IPS DF 4.7 (cell line): ENCODE measurements around the gene RPL12.

ENCODE experiments used
- DNase-seq: peaks from one replicate; pipeline ENCODE4 v3.0.0-alpha.2; 2013; ENCODE audit warnings: low spot score; ENCODE audit errors: extremely low read depth

RPL12 gene

DNA sequence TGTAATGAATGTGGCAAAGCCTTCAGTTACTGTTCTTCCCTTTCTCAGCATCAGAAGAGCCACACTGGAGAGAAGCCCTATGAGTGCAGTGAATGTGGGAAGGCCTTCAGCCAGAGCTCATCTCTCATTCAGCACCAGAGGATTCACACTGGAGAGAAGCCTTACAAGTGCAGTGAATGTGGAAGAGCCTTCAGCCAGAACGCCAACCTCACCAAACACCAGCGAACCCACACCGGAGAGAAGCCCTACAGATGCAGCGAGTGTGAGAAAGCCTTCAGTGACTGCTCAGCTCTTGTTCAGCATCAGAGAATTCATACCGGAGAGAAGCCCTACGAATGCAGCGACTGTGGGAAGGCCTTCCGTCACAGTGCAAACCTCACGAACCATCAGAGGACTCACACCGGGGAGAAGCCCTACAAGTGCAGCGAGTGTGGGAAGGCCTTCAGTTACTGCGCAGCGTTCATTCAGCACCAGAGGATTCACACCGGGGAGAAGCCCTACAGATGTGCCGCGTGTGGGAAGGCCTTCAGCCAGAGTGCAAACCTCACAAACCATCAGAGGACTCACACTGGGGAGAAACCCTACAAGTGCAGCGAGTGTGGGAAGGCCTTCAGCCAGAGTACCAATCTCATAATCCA, 6.8 kb downstream of the RPL12 start:
- no peak for DNase-seq

DNA sequence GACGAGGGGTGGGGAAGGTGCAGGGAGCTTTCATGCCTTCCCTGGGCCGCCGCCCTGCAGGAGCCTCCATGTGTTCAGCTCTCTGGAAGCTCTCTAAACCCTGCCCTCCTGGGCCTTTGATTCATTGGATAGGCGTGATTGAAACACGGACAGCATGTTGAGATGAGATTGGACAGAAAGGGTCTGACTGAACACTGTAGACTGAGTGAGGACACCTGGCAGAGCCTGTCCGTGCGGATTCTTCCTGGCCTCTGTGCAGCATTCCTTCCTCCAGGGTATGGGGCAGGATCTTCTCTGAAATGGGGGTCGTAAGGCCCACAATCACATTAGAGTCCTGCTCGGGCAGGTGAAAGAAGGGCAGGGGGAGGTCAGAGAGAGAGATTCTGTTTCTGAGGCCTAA, 12.8 kb downstream of the RPL12 start:
- no peak for DNase-seq

DNA sequence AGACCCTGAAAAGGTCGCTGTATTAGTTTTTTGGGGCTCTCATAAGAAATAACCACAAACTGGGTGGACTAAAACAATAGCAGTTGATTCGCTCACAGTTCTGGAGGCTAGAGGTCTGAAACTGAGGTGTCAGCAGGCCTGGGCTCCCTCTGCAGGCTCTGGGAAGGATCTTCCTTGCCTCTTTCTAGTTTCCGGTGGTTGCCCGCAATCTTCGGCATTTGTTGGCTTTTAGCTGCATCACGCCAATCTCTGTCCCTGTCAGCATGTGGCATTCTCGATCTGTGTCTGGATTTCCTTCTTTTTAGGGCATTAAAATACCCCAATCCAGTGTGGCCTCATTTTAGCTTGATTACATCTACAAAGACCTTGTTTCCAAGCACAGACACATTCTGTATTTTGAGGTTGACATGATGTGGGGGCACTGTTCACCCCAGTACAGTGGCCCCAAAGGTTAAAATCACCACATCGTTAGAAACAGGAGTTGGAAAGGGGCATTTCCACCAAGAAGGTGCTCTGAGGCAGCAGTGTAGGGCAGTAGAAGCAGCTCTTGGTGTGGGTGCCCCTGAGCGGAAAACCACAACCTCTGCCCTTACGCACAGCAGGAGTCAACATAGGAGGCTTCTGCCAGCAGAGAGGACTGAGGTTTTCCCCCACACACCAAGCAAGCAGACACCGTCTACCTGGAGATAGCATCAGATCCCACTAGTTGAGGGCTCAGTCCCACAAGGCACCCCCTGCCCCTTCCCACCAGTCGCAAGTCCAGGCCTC, 13.5 kb downstream of the RPL12 start:
- DNase-seq, result no peak

DNA sequence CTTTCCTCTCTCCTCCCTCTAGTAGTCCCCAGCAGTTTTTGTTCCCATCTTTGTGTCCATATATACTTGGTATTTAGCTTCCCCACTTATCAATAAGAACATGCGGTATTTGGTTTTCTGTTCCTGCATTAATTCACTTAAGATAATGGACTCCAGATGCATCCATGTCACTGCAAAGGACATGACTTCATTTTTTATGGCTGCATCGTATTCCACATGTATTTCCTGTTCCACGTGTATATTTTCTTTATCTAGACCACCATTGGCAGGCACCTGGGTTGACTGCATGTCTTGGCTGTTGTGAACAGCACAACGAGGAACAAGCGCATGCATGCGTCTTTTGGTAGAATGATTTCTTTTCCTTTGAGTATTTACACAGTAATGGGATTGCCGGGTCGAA, 20.8 kb downstream of the RPL12 start:
- DNase-seq, result no peak

DNA sequence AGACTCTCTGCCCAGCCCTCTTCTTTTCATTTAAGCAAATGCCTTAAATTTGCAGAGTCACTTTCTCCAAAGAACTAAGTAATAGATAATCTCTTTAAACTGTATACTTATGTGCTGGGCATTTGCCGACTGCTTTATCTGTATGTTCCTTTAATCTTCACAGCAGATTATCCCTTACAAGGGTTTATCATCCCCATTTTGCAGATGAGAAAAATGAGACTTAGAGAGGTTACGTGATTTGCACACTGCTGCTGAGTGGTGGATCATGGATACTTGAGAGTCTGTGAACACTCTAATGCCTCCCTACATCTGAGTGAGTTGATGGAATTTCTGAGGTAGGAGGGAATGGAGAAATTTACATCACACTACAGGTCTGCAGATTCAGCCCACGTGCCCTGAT, 22.9 kb downstream of the RPL12 start:
- no peak for DNase-seq

DNA sequence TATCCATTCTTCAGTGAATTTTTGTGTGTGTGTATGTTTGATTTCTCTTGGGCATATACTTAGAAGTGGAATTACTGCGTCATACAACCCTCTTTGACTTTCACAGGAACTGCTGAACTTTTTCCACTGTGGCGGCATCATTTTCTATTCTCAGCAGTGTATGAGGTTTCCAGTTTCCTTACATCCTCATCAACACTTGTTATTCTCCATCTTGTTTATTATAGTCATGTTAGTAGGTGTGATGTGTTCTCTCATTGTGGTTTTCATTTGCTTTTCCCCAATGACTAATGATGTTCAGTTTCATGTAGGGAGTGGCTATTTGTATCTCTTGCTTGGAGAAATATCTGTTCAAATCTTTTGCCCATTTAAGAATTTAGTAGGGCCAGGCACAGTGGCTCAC, 24.4 kb downstream of the RPL12 start:
- DNase-seq, result no peak

DNA sequence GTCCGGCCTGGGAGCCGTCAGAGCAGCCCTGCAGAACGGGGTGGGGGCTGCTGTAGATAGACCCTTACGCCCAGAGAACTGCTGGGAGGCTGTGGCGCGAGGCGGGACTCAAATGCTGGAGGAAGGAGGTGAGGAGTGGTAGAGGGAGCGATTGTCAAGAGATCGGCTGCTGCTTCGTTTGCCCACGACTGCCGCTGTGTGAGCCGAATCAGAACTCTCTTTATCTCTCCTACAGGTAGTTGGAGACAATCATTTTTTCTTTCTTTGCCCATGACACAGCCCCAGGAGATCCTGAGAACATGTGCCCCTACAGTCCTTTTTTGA, 26.6 kb downstream of the RPL12 start:
- no peak for DNase-seq

DNA sequence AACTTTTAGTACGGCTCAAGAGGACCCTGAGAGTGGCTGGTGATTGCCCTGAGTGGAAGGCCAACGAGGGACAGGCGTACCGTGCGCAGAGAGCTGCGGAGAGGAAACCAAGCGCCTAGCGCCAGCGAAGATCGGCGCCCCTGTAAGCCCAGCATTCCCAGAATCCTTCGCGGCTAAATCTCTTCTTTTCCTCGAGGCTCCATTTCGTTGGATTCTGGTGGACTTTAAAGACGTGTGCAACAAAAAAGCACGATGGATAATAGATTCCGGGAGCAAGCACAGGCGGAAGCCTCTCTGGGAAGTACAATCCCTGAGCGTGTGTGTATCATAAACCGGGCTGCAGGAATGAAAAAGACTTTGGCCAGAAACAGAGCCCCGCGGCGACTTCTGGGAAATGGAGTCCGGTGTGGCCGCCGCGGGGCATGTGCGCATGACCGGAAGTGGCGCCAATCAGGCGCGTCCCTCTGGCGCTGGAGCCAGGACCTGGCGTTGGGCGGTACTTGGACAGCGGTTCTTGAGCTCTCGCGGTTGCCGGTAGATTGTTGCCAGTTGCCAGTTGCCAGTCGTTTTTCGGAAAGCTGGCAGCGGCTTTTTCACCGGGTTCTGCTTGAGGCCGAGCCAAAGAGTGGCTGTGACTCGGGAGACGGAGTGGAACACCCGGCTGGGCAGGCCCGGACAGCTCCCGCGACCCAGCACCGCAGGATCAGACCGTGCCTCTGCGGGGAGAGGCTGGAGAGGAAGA, 27.1 kb downstream of the RPL12 start, which contains the start of gene ZNF79:
Gene ZNF79 (plus strand): TSS at position 449 of the 742 bp plus-strand sequence. CDS start 406 bp downstream, outside the sequence.
- no peak for DNase-seq

DNA sequence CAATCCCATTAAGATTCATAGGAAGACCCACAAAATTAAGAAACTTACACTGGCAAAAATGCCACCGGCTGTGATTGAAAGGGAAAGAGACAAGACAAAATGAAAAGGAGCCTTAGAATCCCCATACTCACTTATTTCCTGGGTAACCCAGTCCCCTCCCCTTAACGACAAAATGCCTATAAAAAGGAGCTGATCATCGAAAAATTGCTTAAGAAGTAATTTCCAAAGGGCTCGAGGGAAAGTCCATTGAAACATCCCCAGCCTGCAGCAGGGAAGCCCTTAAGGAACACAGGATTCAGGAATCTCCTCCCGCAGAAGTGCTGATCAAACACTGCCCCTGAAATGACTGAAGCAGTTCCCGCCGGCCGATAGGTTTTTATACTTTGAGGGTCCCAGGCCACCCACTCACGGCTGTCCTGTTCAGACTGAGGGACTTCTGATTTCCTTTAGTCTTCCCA, 27.7 kb downstream of the RPL12 start:
- no peak for DNase-seq

DNA sequence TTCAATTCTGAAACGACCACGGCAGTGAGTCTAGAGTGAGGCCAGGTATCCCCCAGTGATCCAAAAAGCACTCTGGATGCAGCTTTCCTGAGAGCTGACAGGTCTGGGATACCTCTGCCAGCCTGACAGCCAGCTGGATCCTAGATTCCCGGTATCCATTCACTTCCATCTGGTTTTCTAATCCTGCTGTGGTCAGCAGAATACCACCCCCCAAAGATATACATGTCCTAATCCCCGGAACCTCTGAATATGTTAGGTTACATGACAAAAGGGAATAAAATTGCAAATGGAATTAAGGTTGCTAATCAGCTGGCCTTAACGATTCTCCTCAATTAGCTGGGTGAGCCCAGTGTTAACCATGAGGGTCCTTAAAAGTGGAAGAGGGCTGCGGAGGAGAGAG, 28.4 kb downstream of the RPL12 start:
- no peak for DNase-seq

DNA sequence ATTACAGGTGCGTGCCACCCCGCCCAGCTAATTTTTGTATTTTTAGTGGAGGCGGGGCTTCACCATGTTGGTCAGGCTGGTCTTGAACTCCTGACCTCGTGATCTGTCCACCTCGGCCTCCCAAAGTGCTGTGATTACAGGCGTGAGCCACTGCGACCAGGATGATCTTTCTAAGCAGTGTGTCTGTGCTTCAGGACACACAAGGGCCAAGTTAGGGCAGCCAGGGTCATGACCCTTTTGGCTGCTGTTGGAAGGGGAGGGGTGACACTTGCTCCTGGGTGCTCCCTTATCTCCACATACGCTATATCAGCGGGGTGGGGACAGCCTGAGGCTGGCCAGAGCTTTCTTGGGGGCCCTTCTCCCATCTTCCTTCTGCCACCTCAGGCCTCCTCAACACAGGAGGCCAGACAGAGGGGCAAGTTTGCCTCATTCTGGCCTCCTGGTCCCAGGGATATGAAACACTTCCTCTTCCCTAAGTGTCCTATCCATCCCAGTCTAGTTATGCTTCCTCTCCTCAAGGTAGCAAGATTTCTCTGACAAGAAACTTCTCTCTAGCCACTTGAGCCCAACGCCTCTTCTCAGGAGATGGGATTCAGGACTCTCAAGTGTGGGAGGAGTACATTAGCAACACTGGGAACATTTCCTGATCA, 28.9 kb downstream of the RPL12 start:
- no peak for DNase-seq

DNA sequence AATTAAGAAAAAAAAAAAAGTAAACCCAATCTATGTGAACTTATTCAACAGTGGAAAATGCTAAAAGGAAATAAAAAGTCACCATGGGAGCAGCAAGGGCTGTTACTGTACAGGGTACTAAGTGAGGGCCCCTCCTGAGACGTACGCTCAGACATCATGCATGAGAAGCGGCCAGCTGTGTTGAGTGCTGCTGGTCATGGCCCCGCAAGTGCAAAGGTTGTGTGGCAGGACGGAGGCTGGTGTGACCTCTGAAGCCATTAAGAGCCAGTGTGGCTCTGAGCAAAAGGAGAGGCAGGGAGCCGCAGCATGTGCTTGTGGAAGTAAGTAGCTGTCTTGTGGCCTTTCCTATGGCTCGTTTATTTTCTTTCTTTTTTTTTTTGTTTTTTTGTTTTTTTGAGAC, 30.1 kb downstream of the RPL12 start:
- no peak for DNase-seq

DNA sequence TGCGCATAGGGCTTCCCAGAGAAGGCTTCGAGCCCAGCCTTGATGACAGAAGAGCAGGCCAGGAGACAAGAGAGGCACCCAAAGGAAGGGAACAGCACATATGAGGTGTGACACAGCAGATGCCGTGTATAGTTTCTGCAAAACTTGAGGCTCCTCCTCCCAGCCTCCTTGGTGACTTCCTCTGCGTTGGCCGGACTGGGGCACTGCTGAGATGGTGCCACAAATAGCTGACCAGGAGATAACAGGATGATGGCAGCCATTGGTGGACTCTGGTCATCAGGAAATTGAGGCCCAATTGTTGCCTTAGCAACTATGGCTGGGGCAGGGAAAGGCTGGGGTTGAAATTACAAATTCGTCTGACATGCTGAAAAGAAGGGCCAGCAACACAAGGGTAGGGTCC, 31.9 kb downstream of the RPL12 start:
- DNase-seq, result no peak

DNA sequence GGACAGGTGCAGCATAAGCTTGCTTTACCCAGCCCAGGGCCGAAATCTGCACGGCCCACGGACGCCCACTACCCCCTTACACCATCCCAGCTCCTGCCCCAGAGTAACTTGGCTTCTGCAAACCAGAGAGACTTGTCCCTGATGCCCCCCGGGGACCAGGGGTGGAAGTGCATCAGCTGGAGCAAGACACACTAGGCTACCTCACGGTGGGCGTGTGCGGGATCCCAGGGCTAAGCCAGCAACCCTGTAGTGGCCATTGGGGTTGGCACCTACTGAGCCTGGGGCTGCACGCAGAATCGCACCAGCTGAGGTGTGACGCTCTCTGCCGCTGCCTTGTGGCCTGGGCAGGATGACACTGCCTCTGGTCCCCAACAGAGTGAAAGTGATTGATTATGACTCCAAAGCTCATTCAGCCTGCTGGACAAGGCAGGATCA, 33.2 kb downstream of the RPL12 start:
- no peak for DNase-seq

DNA sequence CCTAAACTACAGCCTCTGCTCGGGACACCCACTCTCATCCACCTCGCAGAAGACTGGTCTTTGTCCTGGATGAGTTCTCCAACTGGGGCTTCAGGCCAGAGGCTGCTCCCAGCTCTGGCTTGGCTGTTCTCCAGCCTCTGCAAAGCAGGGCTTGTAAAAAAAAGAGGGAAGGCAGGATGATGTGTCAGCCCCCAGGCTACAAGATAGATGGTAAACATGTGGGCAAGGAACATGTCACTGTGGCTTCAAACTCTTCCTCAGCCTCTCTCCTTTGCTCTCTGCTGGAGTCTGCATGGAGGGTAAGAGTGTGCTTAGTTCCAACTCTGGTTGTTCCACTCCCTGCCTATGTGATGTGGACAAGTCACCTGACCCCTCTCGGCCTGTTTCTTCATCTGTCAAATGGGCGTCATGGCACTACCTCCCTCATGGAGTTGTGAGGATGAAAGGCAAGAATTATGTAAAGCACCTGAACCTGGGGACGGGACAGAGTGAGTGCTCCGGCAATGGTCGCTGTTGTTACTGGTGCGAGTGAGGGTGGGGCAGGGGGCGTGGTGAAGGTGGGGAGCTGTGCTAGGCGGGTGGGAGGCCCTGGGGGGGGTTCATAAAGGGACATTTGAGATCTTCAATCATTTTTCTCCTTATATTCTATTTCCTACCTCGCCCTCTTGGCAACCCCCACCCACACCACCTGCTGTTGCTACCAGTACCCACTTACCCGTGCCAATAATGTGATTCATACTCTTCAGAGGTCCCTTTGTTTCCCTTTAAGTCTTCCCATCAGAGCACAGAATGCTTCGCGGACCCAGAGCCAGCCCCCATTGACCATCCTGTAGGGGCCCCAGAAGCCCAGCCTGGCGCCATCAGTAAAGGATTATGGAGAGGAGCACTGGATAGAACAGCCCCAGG, 33.8 kb downstream of the RPL12 start:
- no peak for DNase-seq

DNA sequence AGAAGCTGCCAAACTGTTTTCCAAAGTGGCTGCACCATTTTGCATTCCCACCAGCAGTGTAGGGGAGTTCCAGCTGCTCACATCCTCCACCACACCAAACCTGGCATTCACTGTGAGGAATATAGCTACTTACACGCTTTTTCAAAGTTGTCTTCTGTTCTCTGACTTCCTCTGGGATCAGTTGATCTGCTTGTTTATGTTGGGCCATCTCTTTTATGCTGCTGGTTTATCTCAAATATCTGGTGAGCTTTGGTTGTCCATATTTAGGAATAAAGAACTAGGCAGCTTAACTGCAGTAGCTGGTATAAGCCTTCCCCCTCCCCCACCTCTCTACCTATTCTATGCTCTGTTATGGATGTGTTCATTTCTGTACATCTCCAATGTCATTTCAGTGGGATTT, 35.5 kb downstream of the RPL12 start:
- DNase-seq, result no peak

DNA sequence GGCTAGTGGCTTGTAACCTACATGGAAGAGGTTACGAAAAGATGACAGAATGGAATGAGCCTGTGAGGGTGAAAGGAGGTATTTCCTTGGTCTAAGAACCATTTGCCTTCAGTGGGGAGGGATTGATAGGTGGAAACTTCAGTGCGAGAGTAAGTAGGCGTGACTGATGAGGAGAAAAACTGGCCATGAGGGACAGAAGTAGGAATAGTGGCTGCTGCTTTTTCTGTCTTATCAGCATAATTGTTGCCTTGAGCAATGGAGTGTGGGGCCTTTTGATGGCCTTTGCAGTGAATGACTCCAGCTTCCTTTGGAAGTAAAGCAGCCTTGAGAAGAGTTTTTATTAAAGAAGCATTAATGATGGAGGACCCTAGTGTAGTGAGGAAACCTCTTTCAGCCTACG, 36.1 kb downstream of the RPL12 start:
- no peak for DNase-seq

DNA sequence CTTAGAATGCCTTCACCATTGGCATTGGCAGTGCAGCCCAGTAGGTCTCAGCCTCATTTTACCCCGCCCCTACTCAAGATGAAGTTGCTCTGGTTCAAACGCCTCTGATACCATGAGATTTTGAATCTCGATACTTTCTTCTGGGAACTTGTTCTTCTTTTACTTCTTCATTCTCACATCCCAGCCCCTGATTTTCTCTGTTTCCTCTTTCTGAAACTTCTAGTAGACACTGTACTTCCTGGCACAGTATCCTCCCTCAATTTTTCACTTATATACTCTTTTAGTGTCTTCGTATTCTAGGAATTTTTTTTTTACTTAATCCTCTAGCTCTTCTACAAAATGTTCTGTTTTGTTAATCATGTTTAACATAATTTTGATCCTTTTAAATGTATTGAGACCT, 40.1 kb downstream of the RPL12 start:
- DNase-seq, result no peak

DNA sequence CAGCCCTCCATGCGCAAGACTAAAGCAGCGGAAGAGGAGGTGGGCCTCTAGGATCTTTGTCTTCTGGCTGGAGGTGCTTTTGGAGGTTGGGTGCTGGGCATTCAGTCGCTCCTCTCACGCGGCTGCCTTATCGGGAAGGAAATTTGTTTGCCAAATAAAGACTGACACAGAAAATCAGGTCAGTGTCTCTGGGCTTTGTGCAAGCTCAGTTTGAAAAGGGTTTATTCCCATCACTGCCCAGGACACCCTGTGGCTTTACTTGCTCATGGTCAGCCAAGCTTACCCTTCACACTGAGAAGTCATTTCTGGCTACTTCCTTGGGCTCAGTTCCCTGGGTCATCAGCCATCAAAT, 43.7 kb downstream of the RPL12 start:
- DNase-seq, result no peak

DNA sequence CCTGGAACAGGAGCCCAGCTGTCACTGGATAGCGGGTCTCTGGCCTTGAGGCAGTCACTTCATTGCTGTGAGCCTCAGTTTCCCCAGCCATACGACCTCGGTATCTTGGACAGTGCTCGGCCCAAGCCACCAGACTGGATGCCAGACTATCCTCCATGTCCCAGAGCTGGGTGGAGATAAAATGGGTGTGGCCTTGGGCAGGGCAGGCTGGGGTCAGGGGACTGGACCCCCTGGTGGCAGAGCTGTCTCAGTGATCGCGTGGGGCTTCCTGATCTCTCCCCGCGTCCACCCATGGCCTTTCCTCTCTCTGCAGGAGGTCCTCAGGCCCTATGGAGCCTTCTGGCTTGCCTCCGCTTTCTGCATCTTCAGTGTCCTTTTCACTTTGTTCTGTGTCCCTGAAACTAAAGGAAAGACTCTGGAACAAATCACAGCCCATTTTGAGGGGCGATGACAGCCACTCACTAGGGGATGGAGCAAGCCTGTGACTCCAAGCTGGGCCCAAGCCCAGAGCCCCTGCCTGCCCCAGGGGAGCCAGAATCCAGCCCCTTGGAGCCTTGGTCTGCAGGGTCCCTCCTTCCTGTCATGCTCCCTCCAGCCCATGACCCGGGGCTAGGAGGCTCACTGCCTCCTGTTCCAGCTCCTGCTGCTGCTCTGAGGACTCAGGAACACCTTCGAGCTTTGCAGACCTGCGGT, 44.3 kb downstream of the RPL12 start:
- no peak for DNase-seq
